GM12873 (cell line): ENCODE results near the gene PDGFD.

Source experiments
- CTCF ChIP-seq: IDR thresholded peaks from 2 replicates; pipeline ENCODE4 v1.5.1; 2012; ENCODE audit warnings: low read depth, mild to moderate bottlenecking, moderate library complexity, low read length, control low read depth; ENCODE audit not compliant: insufficient read depth; ENCODE audit errors: missing control alignments

The PDGFD gene

GRCh38 chr11:103958475-103959215, 205.3 kb downstream of the PDGFD start:
- TF ChIP-seq CTCF, result no peak

GRCh38 chr11:103953797-103954486, 210.0 kb downstream of the PDGFD start:
- no peak for TF ChIP-seq CTCF

GRCh38 chr11:103949781-103950180, 214.2 kb downstream of the PDGFD start:
- no peak for TF ChIP-seq CTCF

DNA sequence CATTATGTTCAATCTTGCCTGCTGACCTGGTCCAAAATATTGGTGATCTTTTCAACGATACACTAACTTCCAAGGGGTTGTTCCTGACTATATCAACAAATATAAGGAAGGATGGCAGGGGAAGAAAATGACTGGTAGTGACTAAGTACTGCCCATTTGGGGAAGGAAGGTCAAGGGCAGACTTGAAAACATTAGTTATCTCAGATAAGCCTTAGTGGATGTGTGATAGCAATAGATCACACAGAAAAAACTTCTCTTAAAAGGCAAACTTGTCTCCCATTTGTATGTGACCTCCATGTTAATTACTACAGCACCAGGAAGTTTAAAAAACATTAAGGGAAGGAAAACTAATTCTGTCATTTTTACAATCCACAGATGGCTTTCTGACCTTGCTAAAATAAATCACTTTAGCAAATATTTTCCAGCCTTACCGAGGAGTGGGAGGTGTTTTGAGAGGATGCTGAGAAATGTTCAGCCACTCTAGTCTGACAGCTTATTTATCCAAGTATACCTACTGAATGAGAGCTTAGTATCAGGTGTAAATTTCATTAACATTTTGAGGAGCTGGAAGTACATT, 215.7 kb downstream of the PDGFD start:
- TF ChIP-seq CTCF, result no peak

- no peak for TF ChIP-seq CTCF
These were observed 216.4 kb downstream of the PDGFD start for GRCh38 chr11:103947546-103947919.

DNA sequence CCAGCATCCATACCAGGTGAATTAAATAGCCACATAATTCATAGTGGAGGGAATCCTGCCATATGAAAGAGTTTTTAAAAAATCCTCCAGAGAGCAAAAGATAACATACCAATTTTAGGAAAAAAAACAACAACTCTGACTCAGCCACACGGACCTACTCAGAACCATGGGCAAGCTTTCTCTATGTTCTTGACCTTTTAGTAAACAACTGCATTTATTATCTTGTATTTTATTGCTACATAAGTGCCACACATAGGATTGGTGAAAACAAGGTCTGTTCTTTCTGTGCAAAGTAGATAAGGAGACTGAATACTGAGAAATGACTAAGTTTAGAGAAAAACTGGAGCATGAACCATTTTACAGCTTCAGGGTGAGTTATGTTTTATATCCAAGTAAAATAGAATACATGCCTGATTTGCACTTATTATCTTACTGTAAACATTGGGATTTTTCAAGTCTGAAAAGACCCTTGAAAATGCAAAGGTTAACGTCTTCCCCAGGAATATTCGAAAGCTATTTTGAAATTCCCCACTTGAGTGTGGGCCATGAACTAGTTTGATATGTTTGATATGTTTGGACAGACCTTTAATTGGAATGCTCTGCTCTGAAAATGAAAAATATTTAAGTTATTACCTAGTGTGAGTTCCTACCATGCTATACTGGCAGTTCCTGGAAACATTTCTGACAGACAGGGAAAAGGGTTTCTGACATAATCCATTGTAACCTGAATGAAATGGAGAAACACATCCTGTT, 217.0 kb downstream of the PDGFD start:
- TF ChIP-seq CTCF, result no peak
